Suppressor macrophage treated with lipopolysaccharide for 4 hours (primary cell): ENCODE data around the gene RAB27A.
"Not testable (repeated sequence)": the region's sequence is repeated elsewhere in the genome, so short reads cannot be mapped to it uniquely, and the experiment has no call there.

ENCODE experiments used
- DNase-seq: peaks from one replicate; pipeline ENCODE4 v3.0.0-alpha.2; 2020

Gene RAB27A

GRCh38 chr15:55289746-55290527 is at the start of gene RAB27A:
TSS of gene RAB27A (minus strand) at chr15:55289813. CDS start at chr15:55234934, 54,879 bp downstream.
- DNase-seq = peak; percentile 63

GRCh38 chr15:55337160-55337559 is 47.5 kb upstream of the RAB27A start:
- DNase-seq = no peak

GRCh38 chr15:55334997-55335396 is 45.4 kb upstream of the RAB27A start:
- peak; percentile 41 for DNase-seq

GRCh38 chr15:55334371-55334770 is 44.8 kb upstream of the RAB27A start:
- no peak for DNase-seq

GRCh38 chr15:55327387-55327786 is 37.8 kb upstream of the RAB27A start:
- DNase-seq = peak; percentile 48

- peak; percentile 47 for DNase-seq
These were observed 32.9 kb upstream of the RAB27A start for GRCh38 chr15:55322467-55322866.

- DNase-seq = no peak
These were observed 31.4 kb upstream of the RAB27A start for GRCh38 chr15:55320963-55321362.

GRCh38 chr15:55320238-55320550 is 30.6 kb upstream of the RAB27A start:
- DNase-seq = no peak

GRCh38 chr15:55319537-55320237 is 30.1 kb upstream of the RAB27A start:
- peak; percentile 41 for DNase-seq

- DNase-seq = peak; percentile 90
These were observed 29.2 kb upstream of the RAB27A start, which contains the start of the genes PIGB and PIGBOS1 for GRCh38 chr15:55318588-55319494. TSS of gene PIGB (plus strand) at chr15:55319222. CDS start at chr15:55319251, 29 bp downstream. TSS of gene PIGBOS1 (minus strand) at chr15:55319123. CDS start at chr15:55317792, 1,331 bp downstream.

GRCh38 chr15:55302801-55303200 is 13.2 kb upstream of the RAB27A start:
- not testable (repeated sequence) for DNase-seq

- no peak for DNase-seq
These were observed 7.7 kb upstream of the RAB27A start for GRCh38 chr15:55297315-55297714.

- peak; percentile 89 for DNase-seq
These were observed 980 bp upstream of the RAB27A start for GRCh38 chr15:55290528-55291057.

- DNase-seq = peak; percentile 59
These were observed 435 bp downstream of the RAB27A start for GRCh38 chr15:55289011-55289745.

- DNase-seq = no peak
These were observed 1.5 kb downstream of the RAB27A start for GRCh38 chr15:55288006-55288717.

- not testable (repeated sequence) for DNase-seq
These were observed 3.0 kb downstream of the RAB27A start for GRCh38 chr15:55286442-55287189.

- DNase-seq = no peak
These were observed 5.2 kb downstream of the RAB27A start for GRCh38 chr15:55284426-55284825.

GRCh38 chr15:55283379-55284147 is 6.0 kb downstream of the RAB27A start:
- DNase-seq = no peak

- DNase-seq = peak; percentile 71
These were observed 7.3 kb downstream of the RAB27A start for GRCh38 chr15:55282284-55282833.
